NCI-H2196 (cell line): Measurements from ENCODE around the gene ENC1.

Experiments
- DNase-seq: peaks from one replicate; lab custom pipeline; 2025; ENCODE audit not compliant: unreplicated experiment; lab: John Stamatoyannopoulos, UW

ENC1 gene

GRCh38 chr5:74613283-74613682, 27.2 kb downstream of the ENC1 start:
- no peak for DNase-seq

GRCh38 chr5:74612045-74612444, 28.5 kb downstream of the ENC1 start:
- no peak for DNase-seq

DNA sequence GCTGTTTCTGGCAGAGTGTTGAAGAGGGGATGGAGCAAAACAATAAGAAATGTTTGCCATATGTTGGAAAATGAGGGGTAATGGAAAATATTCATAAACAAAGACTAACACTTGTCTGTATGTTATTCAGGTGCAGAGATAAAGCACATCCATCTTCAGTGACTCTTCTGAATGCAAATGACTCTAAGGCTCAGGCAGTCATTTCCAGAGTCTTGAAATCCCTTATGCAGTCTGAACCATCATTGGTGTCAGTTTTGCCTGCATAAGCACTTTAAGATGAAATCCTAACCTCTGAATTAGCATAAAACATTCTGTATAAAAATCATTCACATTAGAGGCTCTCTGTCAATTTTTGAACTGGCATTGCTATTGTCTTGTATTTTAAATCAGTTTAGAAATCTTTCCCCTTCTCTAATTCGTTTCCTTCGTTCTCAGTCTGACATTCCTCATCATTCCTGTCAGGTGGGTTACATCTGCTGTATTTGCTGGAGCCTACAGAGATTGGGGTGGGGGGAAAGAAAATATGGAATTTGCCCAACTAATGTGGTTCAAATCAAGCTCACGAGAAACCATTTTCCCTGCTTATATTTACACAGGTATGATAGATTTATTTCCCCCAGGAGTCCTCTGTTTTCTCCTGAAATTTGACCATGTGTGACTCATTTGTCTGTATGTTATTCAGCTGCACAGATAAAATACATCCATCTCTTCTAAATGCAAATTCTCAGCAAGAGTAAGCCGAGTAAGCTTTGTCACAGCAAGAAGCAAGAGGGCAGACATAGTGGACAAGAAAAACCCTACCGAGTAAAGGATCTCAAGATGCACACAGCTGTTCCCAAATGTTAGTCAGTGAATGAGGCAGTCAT, 31.6 kb downstream of the ENC1 start:
- DNase-seq = no peak

DNA sequence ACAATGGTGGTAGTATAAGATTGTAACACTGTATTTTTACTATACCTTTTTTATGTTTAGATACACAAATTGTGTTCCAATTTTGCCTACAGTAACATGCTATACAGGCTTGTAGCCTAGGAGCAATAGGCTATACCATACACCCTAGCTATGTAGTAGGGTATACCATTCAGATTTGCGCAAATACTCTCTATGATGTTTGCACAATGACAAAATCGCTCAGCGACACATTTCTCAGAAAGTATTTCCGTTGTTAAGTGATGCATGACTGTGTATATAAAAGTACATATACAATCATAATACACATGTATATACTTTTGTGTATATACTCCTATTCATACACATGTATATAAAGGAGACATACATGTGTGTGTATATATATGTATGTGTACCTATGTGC, 34.8 kb downstream of the ENC1 start:
- DNase-seq = no peak

DNA sequence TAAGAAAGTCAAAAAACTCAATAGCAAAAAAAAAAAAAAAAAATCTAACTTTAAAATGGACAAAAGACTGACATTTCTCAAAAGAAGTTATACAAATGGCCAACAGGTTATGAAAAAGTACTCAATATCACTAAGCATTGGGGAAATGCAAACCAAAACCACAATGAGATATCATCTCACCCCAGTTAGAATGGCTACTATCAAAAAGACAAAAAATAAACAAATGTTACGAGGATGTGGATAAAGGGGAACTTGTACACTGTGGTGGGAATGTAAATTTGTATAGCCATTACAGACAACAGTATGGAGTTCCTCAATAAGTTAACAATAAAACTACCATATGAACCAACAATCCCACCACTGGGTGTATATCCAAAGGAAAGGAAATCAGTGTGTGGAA, 37.2 kb downstream of the ENC1 start:
- DNase-seq = no peak

DNA sequence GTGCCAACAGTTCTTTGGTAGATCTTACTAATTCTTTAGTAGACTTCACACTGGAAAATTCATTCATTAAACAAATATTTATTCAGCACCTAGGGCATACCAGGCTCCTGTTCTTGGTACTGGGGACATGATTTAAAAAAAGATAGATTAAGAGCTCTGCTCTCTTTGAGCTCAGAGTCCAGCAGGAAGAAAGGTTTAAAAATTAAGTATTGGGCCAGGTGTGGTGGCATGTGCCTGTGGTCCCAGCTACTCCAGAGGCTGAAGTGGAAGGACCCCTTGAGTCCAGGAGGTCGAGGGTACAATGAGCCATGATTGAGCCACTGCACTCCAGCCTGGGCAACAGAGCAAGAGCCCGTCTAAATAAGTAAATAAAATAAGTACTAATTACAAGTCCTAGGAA, 41.4 kb downstream of the ENC1 start:
- DNase-seq = no peak

DNA sequence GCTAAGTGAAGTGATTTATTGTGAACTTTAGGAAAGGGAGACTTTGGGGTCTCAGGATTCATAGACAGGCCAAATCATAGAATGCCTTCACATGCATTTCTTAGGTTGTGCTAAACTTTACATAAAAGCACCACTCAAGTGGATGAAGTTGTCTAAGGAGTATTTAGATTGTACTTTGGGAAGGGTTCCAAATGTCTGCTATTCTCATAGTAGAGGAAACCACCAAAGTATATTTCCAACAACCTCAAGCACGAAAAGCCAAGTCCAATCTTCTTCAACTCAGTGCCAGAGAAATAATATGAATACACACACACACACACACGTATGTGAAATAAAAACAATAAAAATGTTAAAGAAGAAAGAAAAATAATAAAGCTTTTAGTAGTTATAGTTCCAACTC, 41.8 kb downstream of the ENC1 start:
- no peak for DNase-seq

DNA sequence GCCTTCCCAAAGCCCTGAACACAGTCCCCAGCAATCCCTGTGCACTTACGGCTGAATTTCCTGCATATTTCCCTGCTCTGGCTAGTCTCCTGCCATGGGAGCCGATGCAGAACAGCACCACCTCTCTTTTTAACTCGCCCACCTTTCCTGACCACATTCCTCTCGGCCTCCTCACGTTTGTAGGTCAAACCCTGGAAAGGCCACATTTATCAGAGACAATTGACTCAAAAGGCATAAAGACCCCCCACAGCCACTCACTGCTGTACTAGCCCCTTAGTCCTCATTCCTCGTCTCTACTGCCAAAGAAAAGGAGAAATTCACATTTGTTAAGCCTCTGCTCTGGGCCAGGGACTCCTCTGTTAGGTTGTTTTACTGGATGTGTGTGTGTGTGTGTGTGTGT, 43.6 kb downstream of the ENC1 start:
- no peak for DNase-seq

DNA sequence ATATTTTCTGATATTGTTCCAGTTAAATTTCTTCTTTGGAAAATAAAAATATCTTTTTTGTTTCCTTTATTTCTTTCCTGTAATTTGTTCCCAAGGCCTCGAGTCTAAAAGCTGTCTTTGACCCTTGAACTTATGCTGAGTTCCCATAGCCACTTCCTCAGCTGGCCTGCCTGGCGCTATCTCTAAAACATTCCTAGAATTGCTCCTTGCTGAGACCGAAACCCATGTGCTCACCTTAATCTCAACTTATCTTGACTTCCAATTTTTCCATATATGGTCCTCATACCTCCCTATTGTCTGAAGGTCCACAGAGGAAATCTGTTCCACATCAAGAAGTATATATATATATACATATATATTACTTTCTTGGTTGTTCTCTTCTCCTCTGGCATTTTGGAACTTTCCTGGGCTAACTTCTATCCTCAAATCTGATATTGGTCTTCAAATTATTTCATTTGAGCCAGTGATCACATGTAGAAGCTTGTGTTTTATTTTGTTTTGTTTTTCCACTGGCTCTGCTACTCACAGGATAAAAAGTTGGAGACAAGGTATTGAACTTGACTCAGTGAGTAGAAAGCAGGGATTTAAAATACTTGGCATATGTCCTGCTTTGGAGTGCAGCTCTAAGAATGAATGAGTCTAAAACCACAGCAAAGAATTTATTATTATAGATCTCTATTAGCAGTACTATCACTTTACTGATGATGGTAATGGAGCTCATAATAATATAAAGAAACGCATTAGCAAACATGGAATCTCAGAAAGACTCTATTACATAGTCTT, 45.2 kb downstream of the ENC1 start:
- no peak for DNase-seq

GRCh38 chr5:74594137-74595040, 46.1 kb downstream of the ENC1 start:
- DNase-seq = no peak

- DNase-seq = no peak
Measured at GRCh38 chr5:74589204-74590056, 51.1 kb downstream of the ENC1 start.

GRCh38 chr5:74588415-74588814, 52.1 kb downstream of the ENC1 start:
- no peak for DNase-seq

- DNase-seq = no peak
Measured at GRCh38 chr5:74587890-74588289, 52.6 kb downstream of the ENC1 start.

DNA sequence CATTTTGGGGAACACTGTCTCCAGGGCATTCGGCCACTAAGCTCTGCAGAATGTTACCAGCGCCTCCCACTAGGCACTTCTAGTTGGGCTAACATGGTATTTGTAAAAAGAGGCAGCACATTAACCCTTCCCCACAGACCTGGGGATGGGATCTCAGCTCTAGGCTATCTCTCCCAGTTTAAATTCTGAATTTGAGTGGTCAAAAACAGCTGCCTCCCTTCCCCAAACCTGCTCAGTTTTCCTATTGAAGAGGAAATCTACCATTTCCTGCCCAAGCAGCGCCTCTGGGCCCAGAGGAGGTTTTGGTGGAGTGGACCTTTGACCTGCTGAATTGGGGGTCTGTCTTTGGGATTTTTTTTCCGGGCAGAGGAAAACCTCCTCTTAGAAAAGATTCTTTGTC, 53.2 kb downstream of the ENC1 start:
- no peak for DNase-seq

GRCh38 chr5:74586856-74587255, 53.7 kb downstream of the ENC1 start:
- DNase-seq = no peak

DNA sequence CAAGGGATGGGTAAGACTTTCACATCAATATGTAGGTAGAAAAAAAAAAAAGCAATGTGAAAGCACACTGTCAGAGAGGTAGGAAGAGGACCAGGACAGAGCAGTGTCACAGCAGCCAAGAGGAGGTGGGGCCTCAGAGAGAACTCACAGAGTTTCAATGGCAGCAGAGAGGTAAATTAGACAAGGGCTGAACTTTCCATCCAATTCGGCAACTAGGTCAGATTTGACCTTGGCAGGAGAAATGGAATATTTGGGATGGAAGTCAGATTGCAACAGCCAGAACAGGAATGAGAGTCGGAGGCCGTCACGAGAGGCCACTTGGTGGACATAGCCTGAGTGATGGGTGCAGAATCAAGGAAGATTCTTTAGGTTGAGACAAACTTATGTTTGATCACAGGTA, 57.7 kb downstream of the ENC1 start:
- DNase-seq = no peak

- no peak for DNase-seq
Measured at GRCh38 chr5:74581988-74582365, 58.6 kb downstream of the ENC1 start.

GRCh38 chr5:74580729-74581109, 59.8 kb downstream of the ENC1 start:
- no peak for DNase-seq

GRCh38 chr5:74579215-74579614, 61.3 kb downstream of the ENC1 start:
- no peak for DNase-seq

DNA sequence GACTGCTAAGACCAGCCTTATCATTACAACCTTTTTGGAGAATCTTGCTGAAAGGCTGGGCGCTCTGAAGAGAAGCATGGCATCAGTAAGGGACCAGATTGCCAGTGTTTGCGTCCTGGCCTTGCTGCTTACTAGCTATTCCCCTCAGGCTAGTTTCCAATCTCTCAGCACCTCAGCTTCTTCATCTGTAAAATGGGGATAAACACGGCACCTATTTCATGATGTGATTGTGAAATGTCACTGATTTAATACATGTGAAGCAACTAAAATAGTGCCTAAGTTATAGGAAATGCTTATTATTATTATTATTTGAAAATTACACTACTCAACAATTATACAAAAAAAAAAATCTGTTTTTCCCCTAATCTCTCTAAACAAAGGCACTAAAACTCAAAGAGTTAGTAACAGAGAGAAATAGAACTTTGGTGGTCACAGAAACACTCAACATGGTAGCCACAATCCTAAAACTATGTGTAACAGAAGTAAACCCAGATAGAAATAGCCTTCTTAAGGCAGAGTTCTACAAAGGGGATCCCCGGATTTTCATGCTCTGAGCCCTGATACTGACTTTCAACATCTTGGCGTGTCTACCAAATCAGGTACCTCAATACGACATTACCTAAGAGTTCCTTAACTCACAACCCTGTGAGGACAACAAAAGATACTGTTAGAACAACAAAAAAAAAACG, 62.0 kb downstream of the ENC1 start:
- DNase-seq = no peak
